Heart left ventricle (tissue), 13 donors: Measurements from ENCODE around the gene CHD9.

ENCODE experiments used
- POLR2A ChIP-seq, 2 donors: fragments of 450-650 bp; IDR thresholded peaks; one replicate each; pipeline ENCODE4 v1.6.1; 2017; ENCODE audit warnings: antibody characterized with exemption in 2 of 2, mild to moderate bottlenecking in 2 of 2, moderate library complexity in 2 of 2
- TF ChIP-seq, protein P1 (sequence below), 12 donors: fragments of 200-600 bp; sonication (generic) in 4 of 12; IDR thresholded peaks; one replicate each; pipeline versions ENCODE4 v1.5.0 to v1.8.0; 2018 to 2022; ENCODE audit warnings: antibody characterized with exemption in 12 of 12, mild to moderate bottlenecking in 5 of 12
- donor health status: ischemic (EF 13 %, LVEDD 7.1; RV severe dilation, severe dysfunction).
- donor health status: DM: no; HTN: yes; CAD: no.
- donor health status: DM: no; HTN: no; CAD: no.
- donor health status: ischemic (EF 25% LVEDD 6.9; RV normal size, moderate dysfunction).
- donor health status: ischemic (EF 25% LVEDD 5.7; RV mildly dilated, moderate dysfunction).
- donor health status: ischemic (EF 35%, LVEDD 5.7; RV mildly dilated, moderate dysfunction).
- donor health status: nonischemic (EF 11% LVEDD 7.7; RV severe dilation, severe dysfunction).
- donor health status: DM: yes; HTN: yes; CAD: no.
- donor health status: PGD.
- donor health status: ischemic (EF 29% LVEDD 5.4; RV normal size, mild dysfunction).
- donor health status: nonischemic (EF 23%, LVEDD 6.1; RV moderate dilation, normal function).

DNA sequence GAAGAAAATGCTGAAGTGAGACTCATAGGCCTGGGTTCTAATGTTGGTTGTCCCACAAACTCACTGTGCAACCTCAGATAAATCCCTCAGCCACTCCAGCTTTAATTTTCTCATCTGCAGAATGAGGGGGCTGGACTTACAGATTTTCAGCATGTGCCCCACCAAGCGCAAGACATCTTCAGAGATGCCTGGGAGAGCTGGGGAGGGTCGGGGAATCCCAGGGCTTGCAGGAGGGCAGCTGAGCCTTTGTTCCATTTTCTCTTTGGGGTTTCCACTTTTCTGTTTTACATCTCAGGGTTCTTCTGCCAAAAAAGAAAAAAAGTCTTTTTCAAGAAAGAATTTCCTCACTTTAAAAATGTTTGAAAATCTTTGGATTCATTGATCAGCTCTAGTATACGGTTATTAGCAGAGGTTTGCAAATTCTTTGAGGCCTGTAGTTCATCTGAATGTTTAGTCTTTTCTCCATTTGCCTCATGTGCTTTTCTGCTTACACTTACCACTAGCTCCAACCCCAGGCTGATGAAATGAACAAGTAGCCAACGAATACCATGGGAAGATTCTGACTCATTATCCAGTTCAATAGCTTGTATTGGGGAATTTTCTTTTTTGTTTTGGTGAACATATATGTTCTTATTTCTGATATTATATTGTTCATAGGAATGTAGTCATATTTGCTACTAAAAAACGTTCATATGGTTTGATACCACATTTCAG, 56.4 kb downstream of the CHD9 start:
- TF ChIP-seq, protein P1, sequence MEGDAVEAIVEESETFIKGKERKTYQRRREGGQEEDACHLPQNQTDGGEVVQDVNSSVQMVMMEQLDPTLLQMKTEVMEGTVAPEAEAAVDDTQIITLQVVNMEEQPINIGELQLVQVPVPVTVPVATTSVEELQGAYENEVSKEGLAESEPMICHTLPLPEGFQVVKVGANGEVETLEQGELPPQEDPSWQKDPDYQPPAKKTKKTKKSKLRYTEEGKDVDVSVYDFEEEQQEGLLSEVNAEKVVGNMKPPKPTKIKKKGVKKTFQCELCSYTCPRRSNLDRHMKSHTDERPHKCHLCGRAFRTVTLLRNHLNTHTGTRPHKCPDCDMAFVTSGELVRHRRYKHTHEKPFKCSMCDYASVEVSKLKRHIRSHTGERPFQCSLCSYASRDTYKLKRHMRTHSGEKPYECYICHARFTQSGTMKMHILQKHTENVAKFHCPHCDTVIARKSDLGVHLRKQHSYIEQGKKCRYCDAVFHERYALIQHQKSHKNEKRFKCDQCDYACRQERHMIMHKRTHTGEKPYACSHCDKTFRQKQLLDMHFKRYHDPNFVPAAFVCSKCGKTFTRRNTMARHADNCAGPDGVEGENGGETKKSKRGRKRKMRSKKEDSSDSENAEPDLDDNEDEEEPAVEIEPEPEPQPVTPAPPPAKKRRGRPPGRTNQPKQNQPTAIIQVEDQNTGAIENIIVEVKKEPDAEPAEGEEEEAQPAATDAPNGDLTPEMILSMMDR (IDR thresholded peaks at IDR 0.05) = no peak
- TF ChIP-seq POLR2A (IDR thresholded peaks at IDR 0.05) = no peak
